ENCODE measurements around the gene COMT.

DNA sequence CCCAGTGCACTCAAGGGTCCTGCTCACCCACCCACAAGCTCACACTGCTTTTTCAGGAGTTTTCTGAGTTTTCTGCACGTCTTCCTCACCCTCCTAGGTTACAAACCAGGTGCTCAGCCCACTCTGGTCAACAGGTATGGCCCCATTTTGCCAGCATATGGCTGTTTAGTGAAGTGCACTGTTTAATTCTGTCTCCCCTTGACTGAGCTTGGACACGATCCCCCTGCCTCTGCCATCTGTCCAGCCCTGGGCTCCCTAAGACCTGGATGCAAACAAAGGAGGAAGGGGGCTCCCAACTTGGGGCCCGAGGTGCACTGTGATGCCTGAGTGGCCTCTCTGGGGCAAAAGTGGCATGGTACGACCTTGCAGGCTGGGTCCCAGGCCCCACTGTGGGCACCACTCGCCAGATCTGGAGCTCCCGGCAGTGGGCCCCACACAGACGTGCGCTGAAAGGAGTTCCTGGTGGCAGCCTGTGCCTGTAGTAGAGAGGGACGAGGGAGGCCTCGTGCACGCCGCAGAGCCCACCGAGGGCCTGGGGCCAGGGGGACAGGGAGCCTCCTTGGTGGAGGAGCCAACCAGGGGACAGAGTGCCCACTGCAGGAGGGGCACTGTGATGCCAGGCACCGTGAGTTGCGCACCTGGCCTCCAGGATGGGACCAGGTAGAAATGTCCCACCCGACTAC lies 37.3 kb upstream of the COMT start:
- TF ChIP-seq EZH2 (IDR thresholded peaks at IDR 0.05; ENCODE audit: borderline replicate concordance, low read depth, low read length) (no peak), E2F4 (CRISPR knock-in tag; IDR thresholded peaks at IDR 0.05; ENCODE audit: low read depth) (no peak), EP300 (IDR thresholded peaks at IDR 0.05; ENCODE audit: low read length) (no peak)
